Epidermal melanocyte (primary cell): ENCODE results near the gene SLC43A3.
"Not testable (repeated sequence)": the region's sequence is repeated elsewhere in the genome, so short reads cannot be mapped to it uniquely, and the experiment has no call there.

Experiments used
- DNase-seq: peaks from one replicate; pipeline ENCODE4 v3.0.0; 2011; ENCODE audit warnings: low spot score; ENCODE audit not compliant: insufficient read length

SLC43A3 gene

DNA sequence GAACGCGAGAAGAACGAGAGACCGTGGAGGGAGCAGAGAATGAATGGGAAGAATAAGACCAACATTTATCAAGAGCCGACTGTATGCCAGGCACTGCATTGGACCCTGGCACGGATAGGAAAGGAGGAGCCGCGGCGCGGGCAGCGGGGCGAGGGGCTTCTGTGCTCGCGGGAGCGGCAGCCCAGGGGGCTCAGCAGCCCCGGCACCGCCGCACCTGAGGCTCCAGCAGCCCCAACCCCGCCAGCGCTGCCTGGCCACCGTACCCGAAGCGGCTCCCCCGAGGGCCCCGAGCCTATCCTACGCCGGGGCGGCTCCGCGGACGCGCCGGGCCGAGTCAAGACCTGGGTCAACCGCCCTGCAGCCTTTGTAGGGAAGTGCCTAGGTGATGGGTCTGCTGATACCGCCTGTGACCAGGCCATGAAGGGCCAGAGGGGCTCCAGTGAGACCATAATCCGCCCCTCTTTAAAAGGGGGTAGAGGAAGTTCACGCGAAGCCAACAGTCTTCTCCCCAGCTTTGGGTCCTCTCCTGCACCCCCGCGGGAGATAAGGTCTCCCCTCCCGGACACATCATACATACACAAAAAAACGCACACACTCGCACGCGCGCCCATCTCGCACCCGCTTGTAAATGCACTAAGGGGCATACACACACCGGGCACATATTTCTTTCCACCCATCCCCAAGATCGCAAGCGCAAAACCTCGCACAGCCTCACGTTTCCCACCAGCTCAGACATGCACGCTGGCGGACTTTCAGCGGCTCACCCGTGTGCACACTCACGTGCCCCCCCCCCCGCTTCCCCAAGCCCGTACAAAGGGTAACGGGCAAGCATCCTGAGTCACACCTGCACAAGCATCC lies 32.5 kb upstream of the SLC43A3 start:
- DNase-seq: no peak

DNA sequence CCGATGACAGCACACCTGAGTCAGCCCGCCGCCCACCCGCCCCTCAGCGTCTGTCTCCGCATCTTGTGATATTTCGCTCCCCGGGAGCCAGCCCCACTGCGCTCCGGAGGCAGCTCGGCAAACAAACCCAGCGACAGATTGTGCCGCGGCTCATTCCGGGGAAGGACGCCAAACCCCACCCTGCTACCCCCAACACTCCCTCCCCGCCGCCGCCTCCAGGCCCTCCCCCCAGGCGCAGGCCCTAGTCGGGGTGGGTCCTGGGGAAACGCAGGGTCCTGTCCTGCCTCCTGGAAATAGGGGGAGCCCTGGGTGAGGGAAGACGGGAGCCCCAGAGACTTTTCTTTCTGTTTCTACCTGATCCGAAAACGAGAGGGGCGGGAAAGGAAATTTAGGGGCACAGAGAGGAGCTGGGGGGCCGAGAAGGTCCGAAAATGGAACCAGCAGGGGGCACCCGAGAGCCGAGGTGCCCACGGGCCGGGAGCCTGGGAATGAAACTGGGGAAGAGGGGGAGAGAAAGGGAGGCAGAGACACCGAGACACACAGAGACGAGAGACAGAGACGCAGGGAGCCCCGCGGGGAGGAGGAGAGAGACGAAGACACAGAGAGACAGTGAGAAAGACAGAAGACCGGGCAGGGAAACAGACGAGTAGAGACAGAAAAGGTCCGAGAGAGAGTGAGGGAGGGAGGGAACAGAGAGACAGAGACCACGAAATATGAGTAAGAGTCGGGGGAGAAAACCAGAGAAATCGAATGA lies 31.7 kb upstream of the SLC43A3 start:
- DNase-seq: no peak

DNA sequence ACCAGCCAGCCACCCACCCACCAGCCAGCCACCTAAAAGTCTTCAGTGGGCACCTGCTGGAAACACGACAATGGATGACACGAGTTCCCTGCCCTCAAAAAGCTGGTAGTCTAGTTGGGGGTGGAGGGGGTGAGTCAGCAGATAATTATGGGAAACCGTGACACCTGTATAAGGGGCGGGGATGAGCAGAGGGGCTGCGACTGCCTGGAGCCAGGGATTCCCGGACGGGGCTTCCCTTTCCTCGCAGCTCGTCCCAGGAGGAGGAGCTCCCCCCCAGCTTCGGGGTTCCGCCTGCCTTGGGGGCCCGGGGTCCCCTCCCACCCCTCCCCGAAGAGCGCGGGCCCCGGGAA lies 31.1 kb upstream of the SLC43A3 start:
- DNase-seq: no peak

DNA sequence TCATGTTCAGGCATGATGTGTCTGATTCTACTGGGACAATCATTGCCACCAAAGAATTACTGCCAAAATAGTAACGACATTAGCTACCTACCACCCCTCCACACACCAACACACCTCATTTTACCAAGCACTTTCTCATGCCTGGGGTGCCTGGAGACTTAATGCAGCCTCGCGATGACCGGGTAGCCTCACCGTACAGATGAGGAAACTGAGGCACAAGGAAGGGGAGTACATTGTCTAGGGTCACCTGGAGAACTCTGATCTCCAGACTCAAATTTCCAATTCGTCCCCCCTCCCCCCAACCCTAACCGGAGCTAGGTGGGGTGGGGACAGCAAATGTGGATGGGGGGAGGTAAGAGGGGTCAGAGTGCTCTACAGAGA lies 30.7 kb upstream of the SLC43A3 start:
- DNase-seq: no peak

DNA sequence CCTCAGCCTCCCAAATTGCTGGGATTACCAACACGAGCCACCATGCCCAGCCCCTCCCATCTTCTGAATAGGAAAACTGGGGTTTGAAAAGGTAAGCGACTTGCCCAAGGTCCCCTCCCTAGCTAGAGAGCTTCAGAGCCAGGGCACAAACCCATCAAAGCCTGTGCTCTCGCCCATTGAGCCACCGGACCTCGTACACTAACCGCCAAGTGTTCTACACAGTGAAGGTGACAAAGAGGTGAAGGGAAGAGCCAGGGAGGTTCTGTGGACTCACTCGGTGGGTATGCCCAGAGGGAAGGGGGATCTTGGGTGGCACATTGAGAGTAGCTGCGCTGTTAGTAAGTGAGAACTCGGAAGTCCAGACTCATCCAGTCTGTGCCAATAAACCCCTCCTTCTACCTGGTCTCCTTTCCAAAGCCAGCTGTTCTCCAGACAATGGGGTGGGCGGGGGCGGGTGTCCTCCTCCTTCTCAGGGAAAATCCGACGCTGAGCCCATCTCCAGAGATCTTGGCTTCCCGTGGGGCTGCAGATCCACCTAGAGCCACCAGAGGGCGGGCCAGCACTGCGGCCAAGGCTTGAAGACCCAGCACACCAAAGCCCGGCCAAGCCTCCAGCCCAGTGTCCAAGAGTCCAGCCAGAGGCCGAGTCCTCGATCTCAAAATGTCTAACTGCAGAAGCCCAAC lies 30.2 kb upstream of the SLC43A3 start:
- DNase-seq: peak; percentile 84

DNA sequence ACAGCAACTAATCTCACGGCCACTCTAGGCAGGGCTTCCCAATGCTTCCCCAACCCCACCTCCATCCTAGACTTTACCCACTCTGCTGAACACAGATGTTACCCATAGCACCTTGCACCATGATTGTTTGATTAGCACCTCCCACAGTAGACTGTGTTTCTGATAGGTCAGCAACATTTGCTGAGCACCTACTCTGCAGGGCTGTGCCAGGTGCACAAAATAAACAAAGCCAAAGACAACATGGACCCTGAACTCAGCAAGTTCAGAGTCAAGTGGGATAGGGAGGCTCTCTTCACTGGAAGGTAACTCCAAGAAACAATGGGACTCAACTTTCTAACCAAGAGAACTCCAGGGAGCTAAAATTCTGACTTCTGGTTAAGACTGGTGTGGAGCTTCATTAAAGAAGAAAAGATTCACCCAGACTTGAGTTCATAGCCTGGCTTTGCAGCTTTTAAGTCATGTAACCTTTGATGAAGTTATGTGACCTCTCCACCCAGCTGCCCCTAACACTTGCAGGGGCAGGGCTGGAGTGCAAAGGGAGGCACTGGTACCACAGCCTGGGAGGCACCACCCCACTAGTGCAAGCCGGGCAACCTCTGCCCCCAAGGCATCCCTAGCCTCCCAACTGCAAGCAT lies 26.7 kb upstream of the SLC43A3 start:
- DNase-seq: no peak

DNA sequence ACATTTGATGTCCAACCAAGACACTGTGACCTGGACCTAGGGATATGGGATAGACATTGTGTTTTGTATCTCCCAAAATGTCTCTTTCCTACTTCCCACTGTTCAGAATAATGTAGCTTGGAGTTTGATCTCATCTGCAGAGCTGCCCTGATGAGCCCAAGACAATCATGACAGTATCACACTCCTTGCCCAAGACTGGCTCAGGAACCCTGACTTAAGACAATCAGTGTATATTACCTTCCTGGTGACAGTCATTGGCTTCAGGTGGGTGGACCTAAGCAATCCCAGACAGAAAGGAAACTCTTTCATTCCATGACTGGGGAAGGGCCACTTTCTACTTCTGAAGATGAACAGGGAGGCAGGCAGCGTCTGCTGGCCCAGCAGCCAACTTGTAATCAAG lies 19.1 kb upstream of the SLC43A3 start:
- DNase-seq: no peak

DNA sequence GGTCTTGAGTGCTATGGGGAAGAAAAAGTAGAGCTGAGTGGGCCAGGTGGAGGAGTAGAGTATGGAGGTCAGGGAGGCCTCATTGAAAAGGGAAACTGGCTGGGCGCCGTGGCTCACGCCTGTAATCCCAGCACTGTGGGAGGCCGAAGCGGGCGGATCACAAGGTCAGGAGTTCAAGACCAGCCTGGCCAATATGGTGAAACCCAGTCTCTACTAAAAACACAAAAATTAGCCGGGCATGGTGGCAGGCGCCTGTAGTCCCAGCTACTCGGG lies 18.1 kb upstream of the SLC43A3 start:
- DNase-seq: not testable (repeated sequence)

DNA sequence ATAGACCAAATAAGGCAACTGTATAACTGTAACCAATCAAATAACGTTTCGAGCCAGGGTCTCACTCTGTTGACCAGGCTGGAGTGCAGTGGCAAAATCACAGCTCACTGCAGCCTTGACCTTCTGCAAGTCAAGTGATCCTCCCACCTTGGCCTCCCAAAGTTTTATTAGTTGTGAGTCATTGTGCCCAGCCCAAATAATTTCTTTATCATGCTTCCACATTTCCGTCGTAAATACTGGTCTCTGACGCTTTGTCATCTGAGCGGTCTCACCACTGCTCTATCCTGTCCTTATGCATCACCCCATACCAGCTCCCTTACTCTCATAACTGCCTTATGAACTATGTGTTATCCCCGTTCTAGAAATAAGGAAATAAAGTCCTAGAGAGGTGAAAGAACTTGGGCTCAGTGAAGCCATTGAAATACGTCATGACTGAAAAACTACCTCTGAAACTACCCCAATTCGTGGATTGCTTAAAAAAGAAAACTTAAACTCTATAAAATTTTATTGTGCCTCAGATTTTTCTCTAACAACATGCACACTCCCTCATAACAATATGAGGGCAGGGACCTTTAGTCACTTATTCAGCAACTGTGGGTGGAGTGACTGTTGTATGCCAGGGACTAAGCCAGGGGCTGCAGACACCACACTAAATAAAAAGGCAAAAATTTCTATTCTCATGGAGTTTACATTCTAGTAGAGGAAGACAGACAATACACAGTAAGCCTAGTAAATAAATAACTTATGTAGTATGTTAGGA lies 17.6 kb upstream of the SLC43A3 start:
- DNase-seq: no peak

DNA sequence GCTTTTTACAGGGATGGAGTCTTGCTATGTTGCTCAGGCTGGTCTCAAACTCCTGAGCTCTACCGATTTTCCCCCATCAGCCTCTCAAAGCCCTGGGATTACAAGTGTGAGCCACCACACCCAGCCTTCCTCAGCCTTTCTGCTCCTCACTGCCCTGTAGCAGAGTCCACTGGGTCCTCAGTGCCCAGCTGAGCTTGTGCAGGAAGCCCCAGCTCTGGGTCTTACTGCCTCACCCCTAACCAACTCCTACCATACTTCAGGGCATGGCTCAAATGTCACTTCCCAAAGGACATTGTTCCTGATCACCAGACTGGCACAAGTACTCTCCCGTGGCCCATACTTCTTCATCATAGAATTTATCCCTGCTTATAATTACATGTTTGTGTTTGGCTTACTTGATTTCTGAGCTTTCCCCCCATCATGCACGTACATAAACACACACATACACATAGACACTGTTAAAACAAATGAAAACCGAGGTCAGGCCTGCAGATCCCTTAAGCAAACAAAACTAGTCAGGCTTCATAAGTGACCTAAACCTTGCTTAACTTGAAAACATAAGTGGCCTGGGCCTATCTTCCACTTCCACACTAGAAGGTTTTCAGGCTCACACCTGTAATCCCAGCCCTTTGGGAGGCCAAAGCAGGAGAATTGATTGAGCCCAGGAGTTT lies 14.0 kb upstream of the SLC43A3 start:
- DNase-seq: no peak

DNA sequence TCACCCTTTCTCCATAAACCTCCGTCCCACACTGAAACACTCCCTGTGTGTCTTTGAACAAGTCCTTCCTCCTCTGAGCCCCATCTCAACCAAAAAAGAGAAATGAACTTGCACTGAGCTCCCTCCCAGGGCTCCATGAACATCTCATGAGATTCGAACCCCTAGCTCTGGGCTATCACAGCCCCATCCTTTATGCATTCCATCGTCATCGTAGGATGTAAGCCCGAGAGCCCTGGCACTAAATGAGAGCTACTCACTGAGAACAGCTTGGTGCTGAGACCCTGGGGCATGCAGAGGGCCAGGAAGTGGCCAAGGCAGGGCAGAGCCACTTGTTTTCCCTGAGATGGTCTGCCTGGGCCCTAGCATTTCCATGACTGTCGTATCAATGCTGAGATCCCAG lies 12.9 kb upstream of the SLC43A3 start:
- DNase-seq: no peak

DNA sequence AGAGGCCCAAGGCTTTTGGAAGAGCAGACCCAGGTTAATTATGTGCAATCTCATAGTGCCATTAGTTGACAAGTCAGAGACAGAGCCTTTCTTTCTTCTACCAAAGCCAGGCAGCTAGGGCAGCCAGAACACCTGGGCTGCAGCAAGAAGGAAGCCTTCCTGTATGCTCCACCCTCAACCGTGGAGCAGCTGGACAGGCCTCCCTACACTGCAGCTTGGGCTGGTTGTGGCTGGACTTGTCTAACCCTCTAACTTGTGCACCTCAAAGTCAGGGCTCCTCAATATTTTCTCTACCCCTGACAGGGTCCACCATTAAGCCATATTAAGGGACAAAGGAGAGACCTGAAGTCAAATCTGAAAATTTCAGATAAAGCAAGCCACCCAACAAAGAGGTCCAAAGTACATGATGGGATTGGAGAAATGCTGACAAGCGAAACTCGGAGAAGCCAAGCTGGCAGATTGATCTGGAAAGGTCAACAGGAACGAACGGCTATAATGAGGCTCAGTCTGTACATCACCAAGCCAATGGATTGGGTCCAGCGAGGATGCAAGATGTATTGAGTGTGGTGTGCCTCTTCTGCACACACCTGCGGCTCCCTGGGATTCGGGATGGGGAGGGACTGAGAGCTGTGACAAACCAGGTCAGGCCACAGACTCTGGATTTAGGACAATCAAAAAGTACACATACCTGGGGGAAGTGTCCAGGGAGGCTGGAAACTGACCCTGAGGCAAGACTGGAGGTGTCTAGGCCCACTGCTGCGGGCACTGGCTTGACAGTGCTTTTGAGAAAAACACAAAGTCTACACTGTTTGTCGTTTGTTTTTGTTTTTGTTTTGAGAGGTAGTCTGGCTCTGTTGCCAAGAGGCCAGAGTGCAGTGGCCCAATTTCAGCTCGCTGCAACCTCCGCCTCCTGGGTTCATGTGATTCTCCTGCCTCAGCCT lies 11.7 kb upstream of the SLC43A3 start:
- no peak for DNase-seq

DNA sequence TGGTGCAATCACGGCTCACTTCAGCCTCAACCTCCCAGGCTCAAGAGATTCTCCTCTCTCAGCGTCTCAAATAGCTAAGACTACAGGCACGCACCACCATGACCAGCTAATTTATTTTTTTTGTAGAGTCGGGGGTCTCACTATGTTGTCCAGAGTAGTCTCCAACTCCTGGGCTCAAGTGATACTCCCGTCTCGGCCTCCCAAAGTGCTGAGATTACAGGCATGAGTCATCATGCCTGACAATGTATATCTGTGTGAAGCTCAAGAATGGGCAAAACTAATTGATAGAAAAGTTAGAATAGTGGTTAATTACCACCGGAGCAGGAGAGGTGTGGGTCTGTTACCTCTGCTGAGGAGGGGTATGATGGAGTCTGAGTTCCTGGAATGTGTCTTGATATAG lies 9.1 kb upstream of the SLC43A3 start:
- DNase-seq: no peak

DNA sequence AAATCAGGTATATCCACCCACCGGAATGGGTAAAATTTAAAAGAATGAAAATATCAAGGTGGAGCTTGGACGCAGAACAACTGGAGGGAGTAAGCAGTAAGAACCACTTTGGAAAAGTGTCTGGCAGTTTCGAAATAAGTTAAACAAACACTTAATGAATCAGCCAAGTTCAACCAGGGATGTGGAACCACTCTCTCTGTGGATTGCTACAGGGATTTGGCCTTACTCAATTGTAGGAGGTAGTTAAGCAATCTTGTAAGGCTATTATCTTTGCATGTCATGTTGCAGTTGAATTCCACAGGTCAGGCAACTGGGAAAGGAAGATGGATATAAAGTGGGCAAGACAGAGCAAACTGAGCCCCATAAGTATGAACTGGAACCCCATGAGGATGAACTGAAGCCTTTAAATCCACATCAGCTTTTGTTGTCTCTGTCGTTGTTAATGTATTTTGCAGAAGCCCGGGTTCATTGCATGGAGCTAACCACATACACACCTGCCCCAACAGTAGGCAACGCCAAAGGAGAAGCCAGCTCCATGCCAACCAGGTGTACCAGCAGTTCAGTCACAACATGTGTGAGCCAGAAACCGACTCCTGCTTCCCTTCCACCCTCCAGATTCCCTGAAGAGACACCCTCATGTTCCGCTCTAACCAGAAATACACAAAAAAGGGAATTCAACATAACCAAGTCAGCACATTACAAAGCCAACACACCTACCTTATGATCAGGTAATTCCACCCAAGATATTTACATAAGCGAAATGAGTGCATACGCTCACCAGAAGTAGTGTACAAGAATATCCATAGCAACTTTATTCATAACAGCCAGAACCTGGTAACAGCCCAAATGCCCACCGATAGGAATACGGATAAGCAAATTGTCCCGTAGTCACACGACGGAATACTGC lies 8.0 kb upstream of the SLC43A3 start:
- peak; percentile 56 for DNase-seq

DNA sequence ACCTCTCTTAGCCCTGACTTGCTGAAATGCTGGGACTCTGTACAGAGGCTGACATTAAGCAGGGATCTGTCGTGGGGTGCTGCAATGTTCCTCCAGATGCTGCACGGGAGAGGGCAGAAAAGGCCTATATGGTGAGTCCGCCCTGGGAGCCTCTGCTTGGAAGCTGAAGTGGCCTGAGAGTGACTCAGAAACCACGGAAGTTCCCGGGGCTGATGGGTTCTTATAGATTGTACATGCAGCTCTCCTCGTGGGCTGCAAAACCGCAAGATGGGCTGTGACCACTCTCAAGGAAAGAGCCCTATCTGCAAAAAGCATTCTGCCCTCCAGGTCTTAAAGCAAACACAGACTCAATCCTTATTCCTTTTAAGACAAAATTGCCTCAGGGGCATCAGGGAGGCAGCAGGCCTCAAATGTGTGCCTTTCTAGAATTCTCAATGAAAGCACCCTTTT lies 5.8 kb upstream of the SLC43A3 start:
- DNase-seq: no peak

DNA sequence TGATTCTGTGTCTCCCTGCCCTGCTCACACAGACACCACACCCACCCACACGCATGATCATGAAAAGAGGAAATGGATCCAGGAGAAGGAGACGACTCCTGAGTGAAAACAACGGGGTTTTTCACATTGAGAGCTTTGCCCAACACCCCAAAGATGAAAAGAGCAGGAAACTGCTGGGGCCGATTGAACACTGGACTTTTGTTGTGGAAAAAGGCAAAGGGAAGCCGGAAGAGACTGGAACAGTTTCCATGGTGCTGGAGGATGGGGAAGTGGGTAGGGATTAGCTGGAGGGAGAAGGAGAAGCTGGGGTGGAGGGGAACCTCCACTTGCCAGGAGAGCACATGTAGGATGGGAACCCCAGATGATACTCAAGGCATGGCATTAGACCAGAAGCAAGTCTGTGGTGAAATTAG lies 5.2 kb upstream of the SLC43A3 start:
- DNase-seq: no peak

DNA sequence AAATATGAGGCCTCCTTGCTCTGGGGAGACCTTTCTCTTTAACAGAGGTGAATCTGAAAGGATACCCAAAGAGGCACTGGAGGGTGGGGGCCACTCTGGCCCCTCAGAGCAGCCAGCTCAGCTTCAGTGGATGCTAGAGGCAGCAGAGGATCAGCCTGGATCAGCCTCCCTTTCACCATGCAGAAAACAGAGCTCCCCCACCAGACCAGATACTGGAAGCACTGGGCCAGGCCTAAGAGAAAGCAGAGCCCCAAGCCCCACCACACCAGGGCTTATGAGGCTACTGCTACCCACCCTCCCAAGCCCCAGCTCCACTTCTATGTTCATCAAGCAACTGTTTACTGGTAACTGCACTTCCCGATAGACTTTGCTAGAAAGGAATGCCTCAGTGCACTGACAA lies 4.0 kb upstream of the SLC43A3 start:
- DNase-seq: no peak

DNA sequence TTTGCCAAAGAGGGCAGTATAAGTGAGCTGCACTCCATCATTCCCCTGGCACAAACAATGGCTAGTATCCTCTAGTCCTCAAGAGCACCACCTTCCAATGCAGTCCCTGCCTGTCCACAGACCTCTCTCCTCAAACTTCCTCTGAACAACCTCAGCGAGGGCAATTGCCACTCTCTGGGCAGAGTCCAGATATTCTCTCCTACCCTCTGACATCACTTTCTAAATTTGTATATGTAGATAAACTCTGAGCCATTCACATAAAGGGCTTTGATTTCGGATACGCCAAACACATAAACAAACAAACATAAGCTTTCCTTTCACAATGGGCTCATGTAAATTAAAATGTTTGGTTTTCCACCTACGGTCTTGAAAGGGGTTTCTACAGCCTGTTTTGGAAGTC lies 3.0 kb upstream of the SLC43A3 start:
- DNase-seq: no peak

DNA sequence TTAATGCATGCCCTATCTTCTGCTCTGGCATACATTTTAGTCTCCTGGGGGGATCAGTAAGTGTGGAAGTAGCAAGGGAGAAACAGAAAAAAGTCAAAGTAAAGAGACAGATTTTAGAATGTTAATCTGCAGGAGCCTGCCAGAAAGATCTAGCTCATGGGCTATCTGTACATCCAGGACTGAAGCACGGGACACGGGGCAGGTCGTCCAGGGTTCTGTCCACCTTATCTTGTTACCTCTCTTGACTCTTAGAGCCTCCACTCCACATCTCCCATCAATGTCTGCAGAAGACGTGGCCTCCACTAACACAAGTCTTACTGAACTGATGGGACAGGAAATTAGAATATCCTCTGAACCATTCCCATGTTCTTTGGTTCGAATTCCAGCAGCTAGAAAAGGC lies 1.7 kb upstream of the SLC43A3 start:
- no peak for DNase-seq
